Measurements from ENCODE around the gene NAV3.

DNA sequence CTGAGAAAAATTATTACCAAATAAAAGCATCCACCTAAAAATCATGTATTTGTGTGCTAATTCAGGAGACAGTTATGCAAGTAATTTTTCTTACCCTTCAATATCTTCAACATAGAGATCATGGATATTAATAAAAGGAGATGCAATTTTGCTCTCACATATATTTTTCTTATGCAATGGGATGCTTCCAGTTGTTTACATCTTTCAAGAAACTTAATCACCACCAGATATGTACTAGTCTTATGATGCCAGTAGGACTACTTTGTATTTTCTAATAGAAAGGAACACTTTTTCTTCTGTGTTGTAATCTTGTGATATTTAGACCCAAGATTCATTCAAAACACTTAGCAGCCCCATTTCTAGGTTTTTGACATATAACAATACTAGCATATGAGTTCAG lies 107.6 kb downstream of the NAV3 start:
- TF ChIP-seq, protein P1, sequence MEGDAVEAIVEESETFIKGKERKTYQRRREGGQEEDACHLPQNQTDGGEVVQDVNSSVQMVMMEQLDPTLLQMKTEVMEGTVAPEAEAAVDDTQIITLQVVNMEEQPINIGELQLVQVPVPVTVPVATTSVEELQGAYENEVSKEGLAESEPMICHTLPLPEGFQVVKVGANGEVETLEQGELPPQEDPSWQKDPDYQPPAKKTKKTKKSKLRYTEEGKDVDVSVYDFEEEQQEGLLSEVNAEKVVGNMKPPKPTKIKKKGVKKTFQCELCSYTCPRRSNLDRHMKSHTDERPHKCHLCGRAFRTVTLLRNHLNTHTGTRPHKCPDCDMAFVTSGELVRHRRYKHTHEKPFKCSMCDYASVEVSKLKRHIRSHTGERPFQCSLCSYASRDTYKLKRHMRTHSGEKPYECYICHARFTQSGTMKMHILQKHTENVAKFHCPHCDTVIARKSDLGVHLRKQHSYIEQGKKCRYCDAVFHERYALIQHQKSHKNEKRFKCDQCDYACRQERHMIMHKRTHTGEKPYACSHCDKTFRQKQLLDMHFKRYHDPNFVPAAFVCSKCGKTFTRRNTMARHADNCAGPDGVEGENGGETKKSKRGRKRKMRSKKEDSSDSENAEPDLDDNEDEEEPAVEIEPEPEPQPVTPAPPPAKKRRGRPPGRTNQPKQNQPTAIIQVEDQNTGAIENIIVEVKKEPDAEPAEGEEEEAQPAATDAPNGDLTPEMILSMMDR (conservative IDR thresholded peaks at IDR 0.05; ENCODE audit: low read depth, low read length) = no peak
- no peak for TF ChIP-seq RFX5 (IDR thresholded peaks at IDR 0.05; ENCODE audit: low read depth, low read length)
- no peak for TF ChIP-seq SMC3 (IDR thresholded peaks at IDR 0.05; ENCODE audit: low read depth, low read length)
- TF ChIP-seq POLR2A (IDR thresholded peaks at IDR 0.05; ENCODE audit: low read depth, low read length) = no peak
- TF ChIP-seq MXI1 (IDR thresholded peaks at IDR 0.05; ENCODE audit: borderline replicate concordance, low read depth, low read length) = no peak
- no peak for TF ChIP-seq MAFK (IDR thresholded peaks at IDR 0.05; ENCODE audit: low read depth, low read length)
- TF ChIP-seq, protein P2, sequence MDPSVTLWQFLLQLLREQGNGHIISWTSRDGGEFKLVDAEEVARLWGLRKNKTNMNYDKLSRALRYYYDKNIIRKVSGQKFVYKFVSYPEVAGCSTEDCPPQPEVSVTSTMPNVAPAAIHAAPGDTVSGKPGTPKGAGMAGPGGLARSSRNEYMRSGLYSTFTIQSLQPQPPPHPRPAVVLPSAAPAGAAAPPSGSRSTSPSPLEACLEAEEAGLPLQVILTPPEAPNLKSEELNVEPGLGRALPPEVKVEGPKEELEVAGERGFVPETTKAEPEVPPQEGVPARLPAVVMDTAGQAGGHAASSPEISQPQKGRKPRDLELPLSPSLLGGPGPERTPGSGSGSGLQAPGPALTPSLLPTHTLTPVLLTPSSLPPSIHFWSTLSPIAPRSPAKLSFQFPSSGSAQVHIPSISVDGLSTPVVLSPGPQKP (IDR thresholded peaks at IDR 0.05; ENCODE audit: borderline replicate concordance, low read depth, low read length) = no peak
- TF ChIP-seq, protein P3, sequence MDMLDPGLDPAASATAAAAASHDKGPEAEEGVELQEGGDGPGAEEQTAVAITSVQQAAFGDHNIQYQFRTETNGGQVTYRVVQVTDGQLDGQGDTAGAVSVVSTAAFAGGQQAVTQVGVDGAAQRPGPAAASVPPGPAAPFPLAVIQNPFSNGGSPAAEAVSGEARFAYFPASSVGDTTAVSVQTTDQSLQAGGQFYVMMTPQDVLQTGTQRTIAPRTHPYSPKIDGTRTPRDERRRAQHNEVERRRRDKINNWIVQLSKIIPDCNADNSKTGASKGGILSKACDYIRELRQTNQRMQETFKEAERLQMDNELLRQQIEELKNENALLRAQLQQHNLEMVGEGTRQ (IDR thresholded peaks at IDR 0.05; ENCODE audit: low read depth, low read length) = no peak
- TF ChIP-seq MAZ (IDR thresholded peaks at IDR 0.05; ENCODE audit: borderline replicate concordance, low read depth, low read length) = no peak
- TF ChIP-seq NFE2L2 (IDR thresholded peaks at IDR 0.05; ENCODE audit: low read depth, low read length) = no peak
- no peak for TF ChIP-seq CEBPB (IDR thresholded peaks at IDR 0.05; ENCODE audit: low read depth, low read length)

Data from IMR-90 (cell line).